Upper lobe of right lung (tissue), 1 donor: ENCODE results near the gene TTC39C. TPM values are rescaled to one million over a fixed set of nuclear protein-coding genes. Genes with fewer than 3 reads are reported as not detected.
"Not testable (repeated sequence)": the region's sequence is repeated elsewhere in the genome, so short reads cannot be mapped to it uniquely, and the experiment has no call there.

Experiments used
- ATAC-seq: fragments of 200-7000 bp; cut with Tn5 transposase; one replicate; pipeline ENCODE4 v1.9.1; 2020; ENCODE audit warnings: mild to moderate bottlenecking, moderate library complexity
- DNase-seq: peaks from one replicate; pipeline ENCODE4 v3.0.0-alpha.2; 2020
- H3K27ac ChIP-seq: fragments of 200-600 bp; one replicate; pipeline ENCODE4 v1.8.0; 2022
- H3K27me3 ChIP-seq: fragments of 200-600 bp; one replicate; pipeline ENCODE4 v1.8.0; 2022; ENCODE audit warnings: mild to moderate bottlenecking
- H3K36me3 ChIP-seq: fragments of 200-600 bp; one replicate; pipeline ENCODE4 v1.8.0; 2022
- H3K4me1 ChIP-seq: fragments of 200-600 bp; one replicate; pipeline ENCODE4 v1.8.0; 2022
- H3K4me3 ChIP-seq: fragments of 200-600 bp; one replicate; pipeline ENCODE4 v1.8.0; 2022; ENCODE audit warnings: mild to moderate bottlenecking
- H3K9me3 ChIP-seq: fragments of 200-600 bp; one replicate; pipeline ENCODE4 v1.8.0; 2022
- CTCF ChIP-seq: fragments of 200-600 bp; IDR thresholded peaks from one replicate; pipeline ENCODE4 v1.8.0; 2022; ENCODE audit warnings: antibody characterized with exemption
- intact Hi-C: fragments of 100-400 bp; cut with DNase I; formaldehyde crosslinking; loops from one replicate; pipeline ENCODE4 v1.11.0; 2022
- total RNA-seq: library from RNA; stranded (reverse); fragmentation: NEBNext Ultra II Directional; extraction: Animal tissue kit (Norgen Biotek cat#: 25700); gene quantifications from one replicate; pipeline ENCODE4 v1.2.1, GENCODE V29; 2021
- donor health status: DM: no; HTN: yes; CAD: no; lungs with severe emphysema.

The TTC39C gene
- total RNA-seq, 1 donor from 2014 or later, result 14.8 TPM

- H3K27me3 ChIP-seq, result no peaks in the 10 kb centered on the region
- TF ChIP-seq CTCF, result no peak
- ATAC-seq (no peak), DNase-seq (no peak)
- H3K9me3 ChIP-seq, result no peaks in the 10 kb centered on the region
- no peak overlapping the region for H3K27ac ChIP-seq
- H3K36me3 ChIP-seq, result no peaks in the 10 kb centered on the region
- H3K4me1 ChIP-seq, result peaks cover 35% of the 10 kb centered on the region
- H3K4me3 ChIP-seq, result no peak overlapping the region
- intact Hi-C loops, result no loop called here
These were observed 9.9 kb downstream of the TTC39C start for GRCh38 chr18:24024425-24024824.

GRCh38 chr18:24026457-24026856 is 11.9 kb downstream of the TTC39C start:
- H3K4me3 ChIP-seq, result no peak overlapping the region

GRCh38 chr18:24027156-24027827 is 12.7 kb downstream of the TTC39C start:
- no peak for TF ChIP-seq CTCF
- no peaks in the 10 kb centered on the region for H3K36me3 ChIP-seq
- no peak overlapping the region for H3K4me3 ChIP-seq
- H3K9me3 ChIP-seq, result no peaks in the 10 kb centered on the region
- peaks cover 35% of the 10 kb centered on the region for H3K4me1 ChIP-seq
- no peaks in the 10 kb centered on the region for H3K27me3 ChIP-seq
- ATAC-seq, result peak; percentile 76
- H3K27ac ChIP-seq, result peak overlapping the region; percentile 42
- no peak for DNase-seq
- intact Hi-C loops, result no loop called here

More at GRCh38 chr18:24026457-24026856, 11.9 kb downstream of the TTC39C start:
- H3K27me3 ChIP-seq, result no peaks in the 10 kb centered on the region
- peaks cover 31% of the 10 kb centered on the region for H3K4me1 ChIP-seq
- no peaks in the 10 kb centered on the region for H3K36me3 ChIP-seq
- intact Hi-C loops, result no loop called here
- no peak overlapping the region for H3K27ac ChIP-seq
- DNase-seq (no peak), ATAC-seq (no peak)
- no peak for TF ChIP-seq CTCF
- H3K9me3 ChIP-seq, result no peaks in the 10 kb centered on the region

- H3K36me3 ChIP-seq, H3K27me3 ChIP-seq, intact Hi-C loops, ATAC-seq, H3K4me3 ChIP-seq, H3K9me3 ChIP-seq, H3K27ac ChIP-seq, DNase-seq: not testable (repeated sequence)
- peaks cover 32% of the 10 kb centered on the region for H3K4me1 ChIP-seq
These were observed 14.4 kb downstream of the TTC39C start for GRCh38 chr18:24028946-24029345.

- TF ChIP-seq CTCF, result no peak
- ATAC-seq (peak; percentile 75), DNase-seq (no peak)
- Histone ChIP-seq H3K9me3 (no peaks in the 10 kb centered on the region), H3K27me3 (no peaks in the 10 kb centered on the region), H3K4me1 (peaks cover 26% of the 10 kb centered on the region), H3K27ac (no peak overlapping the region), H3K4me3 (no peak overlapping the region), H3K36me3 (no peaks in the 10 kb centered on the region)
- intact Hi-C loops, result no loop called here
These were observed 16.8 kb downstream of the TTC39C start for GRCh38 chr18:24031318-24031717.

- no peaks in the 10 kb centered on the region for H3K27me3 ChIP-seq
- DNase-seq (no peak), ATAC-seq (no peak)
- H3K9me3 ChIP-seq, result no peaks in the 10 kb centered on the region
- no peak overlapping the region for H3K4me3 ChIP-seq
- no peak for TF ChIP-seq CTCF
- no peaks in the 10 kb centered on the region for H3K36me3 ChIP-seq
- no peak overlapping the region for H3K27ac ChIP-seq
- peaks cover 20% of the 10 kb centered on the region for H3K4me1 ChIP-seq
- intact Hi-C loops, result no loop called here
These were observed 17.4 kb downstream of the TTC39C start for GRCh38 chr18:24031916-24032315.
